ENCODE results near the gene CUBN.

The CUBN gene

DNA sequence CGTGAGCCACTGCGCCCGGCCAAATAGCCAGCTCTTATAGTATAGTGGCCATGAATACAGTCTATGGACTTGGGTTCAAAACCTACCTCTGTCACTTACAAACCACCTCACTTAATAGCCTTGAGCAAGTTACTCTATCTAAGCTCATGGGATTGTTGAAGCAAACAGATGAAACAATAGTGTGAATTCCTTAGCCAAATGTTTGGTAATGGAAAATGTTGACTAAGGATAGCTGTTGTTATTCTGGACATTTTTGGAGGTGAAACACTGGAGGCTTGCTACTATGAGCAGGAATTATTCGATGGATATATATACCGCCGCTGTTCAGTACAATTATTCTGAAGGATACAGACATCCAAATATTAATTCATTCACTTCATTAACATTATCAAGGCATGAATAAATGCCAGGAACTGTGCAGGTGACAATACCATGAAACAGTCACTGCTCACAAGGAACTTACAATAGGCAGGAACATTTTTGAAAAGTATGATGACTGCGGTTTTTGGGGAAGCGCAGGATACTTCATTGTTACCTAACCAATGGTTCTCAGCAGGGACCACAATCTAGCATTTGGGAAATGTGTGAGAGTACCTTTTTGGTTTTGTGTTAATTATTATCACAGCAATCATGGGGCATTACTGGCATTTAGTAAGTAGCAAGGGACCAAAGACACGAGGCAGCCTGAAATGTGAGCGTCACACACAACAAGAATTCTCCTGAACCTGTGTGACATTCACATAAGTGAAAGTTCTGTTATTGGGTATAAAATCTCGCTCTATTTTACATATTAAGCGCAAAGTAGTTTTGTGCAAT is 55.7 kb downstream of the CUBN start:
- no peak for DNase-seq (ENCODE audit: low read depth, low spot score)

GRCh38 chr10:17068953-17069352 is 60.7 kb downstream of the CUBN start:
- no peak for DNase-seq (ENCODE audit: low read depth, low spot score)

GRCh38 chr10:17067376-17068264 is 62.0 kb downstream of the CUBN start:
- no peak for DNase-seq (ENCODE audit: low read depth, low spot score)

- DNase-seq (ENCODE audit: low read depth, low spot score): no peak
These were observed 62.8 kb downstream of the CUBN start for GRCh38 chr10:17066807-17067206.

GRCh38 chr10:17066000-17066399 is 63.6 kb downstream of the CUBN start:
- no peak for DNase-seq (ENCODE audit: low read depth, low spot score)

DNA sequence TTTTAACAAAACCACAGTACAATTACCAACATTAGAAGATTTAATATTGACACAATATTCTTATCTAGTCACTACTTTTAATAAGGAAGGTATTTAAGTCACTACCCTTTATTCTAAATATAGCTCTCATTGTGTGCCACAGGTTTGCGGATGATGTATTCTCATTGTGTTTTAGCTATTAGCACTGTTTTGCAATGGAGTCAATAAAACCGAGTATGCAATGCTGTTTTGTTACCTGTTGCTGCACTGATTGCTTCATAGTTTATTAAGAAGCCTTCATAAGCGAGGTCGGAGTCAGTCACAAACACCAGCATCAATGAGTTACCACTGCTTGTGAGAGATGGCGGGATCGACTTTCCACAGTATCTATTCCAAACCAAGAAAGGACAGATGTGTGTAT is 64.3 kb downstream of the CUBN start:
- no peak for DNase-seq (ENCODE audit: low read depth, low spot score)

- DNase-seq (ENCODE audit: low read depth, low spot score): no peak
These were observed 65.2 kb downstream of the CUBN start for GRCh38 chr10:17064435-17064834.

- DNase-seq (ENCODE audit: low read depth, low spot score): no peak
These were observed 66.6 kb downstream of the CUBN start for GRCh38 chr10:17062955-17063484.

GRCh38 chr10:17062493-17062892 is 67.1 kb downstream of the CUBN start:
- DNase-seq (ENCODE audit: low read depth, low spot score): no peak

DNA sequence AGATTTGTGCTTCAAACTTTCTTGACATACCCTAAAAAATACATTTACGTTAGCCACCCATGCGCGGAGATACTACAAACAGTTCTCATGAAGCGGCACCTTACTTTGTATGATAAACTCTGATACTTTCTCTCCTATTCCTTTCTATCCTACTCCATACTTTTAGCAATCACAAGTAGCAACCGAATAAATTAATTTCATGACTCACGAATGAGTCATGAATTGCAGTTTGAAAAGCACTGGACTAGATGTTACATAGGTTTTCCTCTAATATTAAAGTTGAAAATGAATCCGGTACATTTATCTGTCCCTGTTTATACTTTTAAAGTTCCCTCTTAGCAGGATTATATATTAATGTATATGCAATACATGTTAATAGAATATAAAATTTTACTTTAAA is 67.6 kb downstream of the CUBN start:
- no peak for DNase-seq (ENCODE audit: low read depth, low spot score)

- DNase-seq (ENCODE audit: low read depth, low spot score): no peak
These were observed 68.2 kb downstream of the CUBN start for GRCh38 chr10:17061418-17061817.

DNA sequence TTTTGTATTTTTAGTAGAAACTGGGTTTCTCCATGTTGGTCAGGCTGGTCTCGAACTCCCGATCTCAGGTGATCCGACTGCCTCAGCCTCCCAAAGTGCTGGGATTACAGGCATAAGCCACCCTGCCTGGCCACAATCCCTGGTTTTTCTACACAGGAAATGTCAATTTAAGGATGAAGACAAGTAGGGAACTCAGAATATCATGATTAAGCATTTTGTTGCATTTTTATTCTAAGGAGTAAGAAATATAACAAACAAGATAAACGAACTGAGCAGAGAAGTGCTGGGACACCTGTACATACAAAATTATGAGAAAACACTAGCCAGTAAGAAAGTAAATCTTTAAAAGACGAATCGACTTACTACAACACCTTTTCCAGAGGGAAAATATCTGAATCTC is 69.3 kb downstream of the CUBN start:
- no peak for DNase-seq (ENCODE audit: low read depth, low spot score)

DNA sequence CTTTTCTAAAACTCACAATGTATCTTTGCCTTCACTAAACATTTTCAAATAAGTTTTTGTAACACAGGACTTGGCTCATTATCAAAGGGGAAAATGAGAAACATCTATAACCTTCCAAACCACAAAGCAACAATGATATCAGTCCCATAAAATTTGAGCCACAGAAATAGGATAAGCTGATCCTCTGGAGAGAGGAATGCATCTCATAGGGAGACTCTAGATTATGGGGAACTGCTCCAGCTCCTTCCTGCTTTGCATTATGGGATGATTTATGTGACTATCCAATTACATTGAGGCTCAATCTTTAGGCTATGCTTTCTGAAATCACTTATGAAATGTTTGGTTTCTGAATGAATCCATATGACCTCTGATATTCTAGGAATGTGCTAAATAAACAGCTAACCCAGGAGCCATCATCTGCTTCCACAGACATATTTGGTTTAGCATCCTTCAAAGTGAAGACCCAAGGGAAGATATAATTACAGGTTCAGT is 70.4 kb downstream of the CUBN start:
- no peak for DNase-seq (ENCODE audit: low read depth, low spot score)

DNA sequence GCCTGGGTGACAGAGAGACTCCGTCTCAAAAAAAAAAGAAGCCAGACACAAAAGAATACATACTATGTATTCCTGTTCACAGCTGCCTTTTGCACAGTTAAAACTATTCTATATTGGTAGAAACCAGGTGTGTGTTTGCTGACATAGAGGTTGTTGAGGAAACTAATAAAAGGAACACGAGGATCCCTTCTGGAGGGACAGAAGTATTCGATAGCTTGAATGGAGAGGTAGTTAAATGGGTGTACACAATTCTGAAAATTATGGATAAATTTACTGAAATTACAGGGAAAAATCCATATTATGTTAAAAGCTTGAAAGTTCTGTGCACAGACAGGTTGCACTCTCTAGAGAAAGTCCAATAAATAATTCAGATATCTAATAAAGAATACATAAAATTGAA is 71.5 kb downstream of the CUBN start:
- no peak for DNase-seq (ENCODE audit: low read depth, low spot score)

DNA sequence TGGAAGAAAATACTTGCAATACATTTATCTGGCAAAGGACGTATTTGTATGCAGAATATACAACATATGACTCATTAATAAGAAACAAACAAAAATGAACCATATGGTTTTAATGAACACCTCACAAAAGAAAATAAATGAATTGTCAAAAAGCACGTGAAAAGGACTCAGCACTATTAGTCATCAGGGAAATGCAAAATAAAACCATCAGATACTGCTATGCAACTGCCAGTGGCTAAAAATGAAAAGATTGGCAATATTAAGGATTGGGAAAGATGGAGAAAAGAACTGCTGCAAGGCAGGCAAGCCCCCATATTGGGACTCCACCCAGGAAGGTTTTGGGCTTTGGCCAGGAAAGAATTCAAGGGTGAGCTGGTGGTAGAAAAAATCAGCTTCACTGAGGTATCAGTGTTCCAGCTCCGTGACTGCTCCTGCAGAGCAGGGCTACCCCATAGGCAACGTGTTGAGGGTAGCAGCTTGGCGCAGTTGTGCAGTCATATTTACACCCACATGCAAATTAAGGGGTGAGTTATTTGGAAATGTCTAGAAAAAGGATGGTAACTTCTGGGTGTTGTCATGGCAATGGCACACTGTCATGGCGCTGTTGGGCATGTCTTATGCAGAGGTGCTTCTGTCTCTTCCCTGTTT is 72.7 kb downstream of the CUBN start:
- peak; percentile 46 for DNase-seq (ENCODE audit: low read depth, low spot score)

GRCh38 chr10:17053513-17053912 is 76.1 kb downstream of the CUBN start:
- DNase-seq (ENCODE audit: low read depth, low spot score): no peak

- DNase-seq (ENCODE audit: low read depth, low spot score): no peak
These were observed 76.5 kb downstream of the CUBN start for GRCh38 chr10:17053061-17053460.

GRCh38 chr10:17051851-17052250 is 77.8 kb downstream of the CUBN start:
- DNase-seq (ENCODE audit: low read depth, low spot score): no peak

- DNase-seq (ENCODE audit: low read depth, low spot score): no peak
These were observed 80.4 kb downstream of the CUBN start for GRCh38 chr10:17049195-17049594.

DNA sequence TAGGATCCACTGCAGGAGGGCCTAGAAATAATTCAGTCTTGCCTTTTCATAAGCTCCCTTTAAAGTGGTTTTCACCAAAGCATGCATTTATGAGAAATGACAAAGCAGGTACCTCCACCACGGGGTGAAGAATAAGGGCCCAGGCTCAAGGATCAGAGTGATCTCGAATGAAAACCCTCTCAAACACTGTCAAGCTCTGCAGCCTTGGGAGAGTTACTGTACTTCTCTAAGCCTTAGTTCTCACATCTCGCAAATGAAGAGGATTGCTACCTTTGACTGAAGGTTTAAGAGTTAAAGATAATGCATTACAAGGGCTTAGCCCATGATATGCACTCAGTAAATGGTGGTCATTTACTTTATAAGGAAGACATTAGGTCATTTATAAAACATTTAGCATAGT is 81.7 kb downstream of the CUBN start:
- DNase-seq (ENCODE audit: low read depth, low spot score): no peak

GRCh38 chr10:17046989-17047388 is 82.6 kb downstream of the CUBN start:
- DNase-seq (ENCODE audit: low read depth, low spot score): no peak

DNA sequence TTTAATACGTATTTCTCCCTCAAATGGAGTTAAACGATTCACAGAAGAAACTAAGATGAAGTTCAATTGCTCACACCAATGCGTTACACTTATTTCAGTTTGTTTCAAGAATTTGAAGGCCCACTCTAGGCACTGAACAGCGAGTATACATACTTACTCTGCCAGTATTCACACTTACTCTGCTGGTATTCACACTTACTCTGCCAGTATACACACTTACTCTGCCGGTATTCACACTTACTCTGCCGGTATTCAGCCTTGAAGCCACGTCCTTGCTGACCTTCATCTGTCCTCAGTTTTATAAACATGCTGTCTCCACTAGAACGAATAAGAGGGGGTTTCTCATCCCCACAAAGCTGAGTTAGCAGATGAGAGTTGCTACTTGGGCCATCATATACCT is 86.0 kb downstream of the CUBN start:
- DNase-seq (ENCODE audit: low read depth, low spot score): no peak
